HG02571 (cell line): ENCODE measurements around the gene INHBB.
"Not testable (repeated sequence)": the region's sequence is repeated elsewhere in the genome, so short reads cannot be mapped to it uniquely, and the experiment has no call there.

Source experiments
- ATAC-seq: cut with Tn5 transposase; IDR thresholded peaks from one replicate; pipeline ENCODE4 v1.9.1; 2021; ENCODE audit warnings: mild to moderate bottlenecking, moderate library complexity; ENCODE audit not compliant: unreplicated experiment

The INHBB gene

GRCh38 chr2:120315367-120316033 is 30.4 kb upstream of the INHBB start:
- no peak for ATAC-seq

GRCh38 chr2:120316071-120316470 is 29.9 kb upstream of the INHBB start:
- no peak for ATAC-seq

- no peak for ATAC-seq
These were observed 29.3 kb upstream of the INHBB start for GRCh38 chr2:120316528-120317179.

GRCh38 chr2:120317180-120317533 is 28.8 kb upstream of the INHBB start:
- ATAC-seq: no peak

GRCh38 chr2:120317916-120318315 is 28.0 kb upstream of the INHBB start:
- no peak for ATAC-seq

GRCh38 chr2:120318626-120319025 is 27.3 kb upstream of the INHBB start:
- no peak for ATAC-seq

GRCh38 chr2:120319123-120319522 is 26.8 kb upstream of the INHBB start:
- ATAC-seq: no peak

- no peak for ATAC-seq
These were observed 26.1 kb upstream of the INHBB start for GRCh38 chr2:120319686-120320317.

- ATAC-seq: no peak
These were observed 25.6 kb upstream of the INHBB start for GRCh38 chr2:120320318-120320851.

- ATAC-seq: not testable (repeated sequence)
These were observed 24.9 kb upstream of the INHBB start for GRCh38 chr2:120320887-120321556.

GRCh38 chr2:120321721-120322284 is 24.1 kb upstream of the INHBB start:
- no peak for ATAC-seq

GRCh38 chr2:120322329-120322728 is 23.6 kb upstream of the INHBB start:
- ATAC-seq: no peak

- no peak for ATAC-seq
These were observed 22.7 kb upstream of the INHBB start for GRCh38 chr2:120323214-120323613.

GRCh38 chr2:120323807-120324399 is 22.0 kb upstream of the INHBB start:
- ATAC-seq: no peak

- ATAC-seq: no peak
These were observed 21.0 kb upstream of the INHBB start for GRCh38 chr2:120324933-120325332.

- no peak for ATAC-seq
These were observed 19.9 kb upstream of the INHBB start for GRCh38 chr2:120326066-120326465.

GRCh38 chr2:120330946-120331822 is 14.8 kb upstream of the INHBB start:
- ATAC-seq: no peak

- ATAC-seq: no peak
These were observed 14.0 kb upstream of the INHBB start for GRCh38 chr2:120331903-120332302.

GRCh38 chr2:120332384-120332783 is 13.6 kb upstream of the INHBB start:
- no peak for ATAC-seq

GRCh38 chr2:120334068-120334467 is 11.9 kb upstream of the INHBB start:
- ATAC-seq: no peak
